HG03025 (cell line): ENCODE results near the gene GRHL1.
A peak's percentile ranks its signal among the peaks of the same experiment; 100 is the strongest.

Experiments
- ATAC-seq: cut with Tn5 transposase; IDR thresholded peaks from one replicate; pipeline ENCODE4 v1.9.1; 2021; ENCODE audit warnings: mild to moderate bottlenecking, moderate library complexity; ENCODE audit not compliant: unreplicated experiment, low FRiP score

The GRHL1 gene

GRCh38 chr2:10036095-10036884, 84.8 kb downstream of the GRHL1 start:
- ATAC-seq: no peak

- ATAC-seq: no peak
Measured at GRCh38 chr2:10038123-10038522, 86.6 kb downstream of the GRHL1 start.

GRCh38 chr2:10038716-10039115, 87.2 kb downstream of the GRHL1 start:
- ATAC-seq: no peak

- ATAC-seq: no peak
Measured at GRCh38 chr2:10039658-10040410, 88.3 kb downstream of the GRHL1 start.

GRCh38 chr2:10041711-10042110, 90.2 kb downstream of the GRHL1 start:
- ATAC-seq: no peak

- no peak for ATAC-seq
Measured at GRCh38 chr2:10042301-10043161, 91.0 kb downstream of the GRHL1 start.

- peak; percentile 61 for ATAC-seq
Measured at GRCh38 chr2:10043256-10043905, 91.9 kb downstream of the GRHL1 start, which contains the start of gene KLF11. KLF11 (plus strand) TSS chr2:10043550; CDS start chr2:10043717, 167 bp downstream.

- ATAC-seq: peak; percentile 63
Measured at GRCh38 chr2:10043906-10044601, 92.6 kb downstream of the GRHL1 start.

GRCh38 chr2:10045561-10046355, 94.3 kb downstream of the GRHL1 start:
- no peak for ATAC-seq

- no peak for ATAC-seq
Measured at GRCh38 chr2:10046931-10047330, 95.4 kb downstream of the GRHL1 start.

GRCh38 chr2:10047616-10048500, 96.4 kb downstream of the GRHL1 start:
- ATAC-seq: no peak

GRCh38 chr2:10048501-10049171, 97.1 kb downstream of the GRHL1 start:
- no peak for ATAC-seq
